Measurements from ENCODE around the gene ASPSCR1.

The ASPSCR1 gene

DNA sequence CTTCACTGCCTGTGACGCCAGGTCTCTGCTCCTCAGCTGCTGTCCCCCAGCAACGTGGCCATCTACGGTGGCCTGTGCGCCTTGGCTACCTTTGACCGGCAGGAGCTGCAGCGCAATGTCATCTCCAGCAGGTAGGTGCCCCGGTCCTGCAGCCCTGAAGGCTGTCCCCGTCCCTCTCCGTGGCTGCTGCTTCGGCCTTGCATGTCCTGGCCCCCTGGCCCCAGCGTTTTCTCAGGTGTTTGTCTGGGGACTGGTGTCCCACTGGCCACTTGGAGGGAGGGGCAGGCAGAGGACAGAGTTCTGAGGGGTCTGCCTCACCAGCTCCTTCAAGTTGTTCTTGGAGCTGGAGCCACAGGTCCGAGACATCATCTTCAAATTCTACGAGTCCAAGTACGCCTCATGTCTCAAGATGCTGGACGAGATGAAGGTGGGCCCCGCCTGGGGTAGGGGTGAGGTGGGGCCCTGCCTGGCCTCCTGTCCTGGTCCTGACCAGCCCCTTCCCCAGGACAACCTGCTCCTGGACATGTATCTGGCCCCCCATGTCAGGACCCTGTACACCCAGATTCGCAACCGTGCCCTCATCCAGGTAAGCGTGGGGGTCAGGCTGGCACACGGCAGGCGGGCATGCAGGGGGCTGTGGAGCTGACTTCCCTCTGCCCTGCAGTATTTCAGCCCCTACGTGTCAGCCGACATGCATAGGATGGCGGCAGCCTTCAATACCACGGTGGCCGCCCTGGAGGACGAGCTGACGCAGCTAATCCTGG is 78.7 kb downstream of the ASPSCR1 start:
- DNase-seq (ENCODE audit: low read depth) = no peak

DNA sequence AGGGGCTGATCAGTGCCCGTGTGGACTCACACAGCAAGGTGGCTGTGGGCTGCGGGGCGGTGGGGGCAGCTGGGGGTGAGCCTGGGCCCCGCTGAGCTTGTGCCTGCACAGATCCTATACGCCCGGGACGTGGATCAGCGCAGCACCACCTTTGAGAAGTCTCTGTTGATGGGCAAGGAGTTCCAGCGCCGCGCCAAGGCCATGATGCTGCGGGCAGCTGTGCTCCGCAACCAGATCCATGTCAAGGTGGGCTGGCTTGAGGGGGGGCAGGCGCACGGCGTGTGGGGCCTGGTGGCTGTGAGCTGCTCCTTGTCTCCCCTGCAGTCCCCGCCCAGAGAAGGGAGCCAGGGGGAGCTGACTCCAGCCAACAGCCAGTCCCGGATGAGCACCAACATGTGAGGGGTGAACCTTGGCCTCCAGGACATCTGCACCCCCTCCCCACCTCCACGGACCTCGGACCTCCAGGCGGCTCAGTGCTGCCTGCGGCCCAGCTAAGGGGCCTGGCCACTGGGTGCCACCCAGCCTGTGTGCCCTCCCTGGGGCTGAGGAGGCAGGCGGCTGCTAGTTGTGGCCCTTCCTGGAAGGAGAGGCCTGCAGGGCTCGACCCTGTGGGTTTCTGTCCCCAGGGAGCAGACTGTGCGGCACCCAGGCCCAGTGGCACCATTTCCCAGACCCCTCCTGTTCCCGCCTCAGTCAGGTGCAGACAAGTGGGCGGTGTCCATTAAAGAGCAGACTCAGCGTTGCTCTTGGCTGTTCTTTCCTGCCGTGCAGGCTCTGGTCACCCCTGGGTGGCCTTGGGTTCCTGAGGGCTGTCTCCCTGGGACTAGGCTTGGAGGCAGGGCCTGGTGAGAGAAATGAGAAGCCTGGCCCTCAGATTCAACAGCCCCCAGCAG is 79.5 kb downstream of the ASPSCR1 start:
- no peak for DNase-seq (ENCODE audit: low read depth)

DNA sequence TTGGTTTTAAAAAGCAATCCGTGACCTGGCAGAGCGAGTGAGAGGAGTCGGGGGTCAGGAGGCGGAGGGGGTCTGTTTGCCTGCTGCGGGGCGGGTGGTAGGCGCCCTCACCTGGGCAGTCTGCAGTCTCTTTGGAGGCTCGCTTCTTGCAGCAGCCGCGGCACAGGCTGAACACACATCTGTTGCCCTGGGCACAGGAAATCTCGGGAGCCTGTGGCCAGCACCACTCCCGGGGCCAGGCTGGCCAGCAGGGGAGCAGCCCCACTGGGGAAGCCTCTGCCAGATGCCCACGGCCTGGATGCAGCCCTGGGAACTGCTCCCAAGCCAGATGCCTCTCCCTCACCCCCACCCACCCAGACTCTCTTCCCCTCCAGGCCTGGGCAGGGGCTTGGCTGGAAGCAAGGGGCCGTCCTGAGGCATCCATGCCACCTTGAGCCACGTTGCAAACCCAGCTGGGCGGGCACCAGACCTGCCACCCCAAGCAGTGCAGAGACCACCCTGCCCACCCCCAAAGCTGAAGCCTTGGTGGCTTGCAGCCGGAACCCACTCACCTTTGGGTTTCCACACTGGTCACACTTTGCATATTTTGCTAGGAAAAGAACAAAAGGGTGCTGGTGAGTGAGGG is 80.9 kb downstream of the ASPSCR1 start:
- no peak for DNase-seq (ENCODE audit: low read depth)

DNA sequence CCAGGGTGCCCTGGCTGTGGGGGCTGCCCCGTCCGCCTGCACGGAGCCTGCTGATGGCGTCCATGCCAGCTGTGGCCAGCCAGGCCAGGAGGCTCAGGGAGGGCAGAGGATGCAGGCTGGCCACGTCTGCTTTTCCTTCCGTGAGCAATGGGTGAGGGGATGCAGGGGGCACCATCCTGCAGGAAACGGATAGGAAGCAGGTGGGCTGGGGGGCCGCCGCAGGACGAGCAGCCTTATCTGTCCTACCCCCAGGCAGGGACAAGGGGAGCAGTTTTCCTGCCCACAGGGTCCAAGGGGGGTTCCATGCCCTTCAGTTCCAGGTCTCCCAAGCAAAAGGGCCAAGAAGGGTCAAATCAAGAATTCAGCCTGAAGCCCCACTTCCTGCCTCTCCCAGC is 81.4 kb downstream of the ASPSCR1 start:
- DNase-seq (ENCODE audit: low read depth) = no peak

DNA sequence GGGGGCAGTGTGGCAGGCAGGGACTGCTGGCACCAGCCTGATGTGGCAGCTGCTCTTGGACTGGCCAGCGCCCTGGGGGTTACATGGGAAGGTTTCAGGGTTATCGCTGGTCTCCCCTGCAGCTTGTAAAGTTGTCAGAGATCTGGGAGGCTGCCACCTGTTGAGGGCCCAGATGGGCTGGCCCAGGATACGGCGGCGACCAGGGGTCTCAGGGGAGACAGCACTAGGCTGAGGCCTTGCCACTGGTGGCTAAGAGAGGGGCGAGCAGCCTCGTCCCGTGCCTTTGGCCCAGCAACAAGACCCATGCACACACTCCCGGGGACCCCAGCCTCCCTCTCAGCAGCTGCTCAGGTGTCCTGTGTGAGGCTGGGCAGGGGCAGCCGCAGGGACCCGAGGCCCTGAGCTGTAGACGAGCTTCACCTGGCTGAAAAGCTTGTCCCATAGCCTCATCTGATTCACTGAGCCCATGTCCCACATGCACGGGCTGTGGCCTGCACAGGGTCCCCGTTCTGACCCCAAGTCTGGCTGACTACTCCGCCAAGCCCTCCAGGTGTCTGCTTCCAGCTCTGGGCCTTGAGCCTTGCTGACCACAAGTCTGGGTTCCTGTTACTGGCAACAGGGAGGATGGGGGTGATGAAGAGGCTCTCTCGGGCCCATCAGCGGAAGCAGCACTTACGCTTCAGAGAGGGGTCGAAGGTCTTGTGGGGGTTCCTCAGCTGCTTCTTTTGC is 82.0 kb downstream of the ASPSCR1 start:
- no peak for DNase-seq (ENCODE audit: low read depth)

DNA sequence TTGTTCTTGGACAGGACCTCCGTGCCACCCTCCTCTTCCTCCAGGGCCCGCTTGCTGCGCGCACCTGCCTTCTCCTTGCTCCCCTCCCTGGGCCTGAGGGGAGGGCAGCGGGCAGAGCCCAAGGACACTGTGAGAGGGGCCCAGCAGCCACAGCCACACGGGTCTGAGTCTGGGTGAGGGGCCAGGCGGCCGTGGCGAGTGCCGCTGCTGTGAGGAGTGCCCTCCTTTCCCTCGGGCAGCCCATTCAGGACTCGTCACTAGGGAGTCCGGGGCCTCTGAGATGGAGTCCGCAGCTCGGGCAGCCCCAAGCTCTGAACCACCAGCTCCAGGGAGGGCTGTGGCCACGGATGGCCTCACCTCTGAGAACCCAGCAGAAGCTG is 82.6 kb downstream of the ASPSCR1 start:
- no peak for DNase-seq (ENCODE audit: low read depth)

DNA sequence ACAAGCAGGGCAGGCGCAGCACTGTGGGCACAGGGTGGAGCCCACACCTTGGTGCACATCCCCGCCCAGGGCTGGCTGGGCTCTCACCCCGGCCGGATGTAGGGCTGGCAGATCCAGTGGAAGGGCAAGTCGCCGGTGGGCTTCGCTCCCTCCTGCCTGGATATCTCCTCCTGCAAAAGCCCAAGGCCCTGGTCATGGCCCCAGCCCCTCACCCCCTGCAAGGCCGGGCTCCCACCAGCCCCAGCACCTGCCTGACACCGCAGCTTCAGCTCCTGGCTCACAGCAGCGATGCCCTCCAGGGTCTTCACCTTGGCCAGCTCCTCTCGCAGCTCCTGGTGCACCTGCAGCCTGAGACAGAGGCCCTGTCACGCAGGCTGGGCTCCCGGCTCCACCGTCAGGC is 83.2 kb downstream of the ASPSCR1 start:
- DNase-seq (ENCODE audit: low read depth) = no peak

DNA sequence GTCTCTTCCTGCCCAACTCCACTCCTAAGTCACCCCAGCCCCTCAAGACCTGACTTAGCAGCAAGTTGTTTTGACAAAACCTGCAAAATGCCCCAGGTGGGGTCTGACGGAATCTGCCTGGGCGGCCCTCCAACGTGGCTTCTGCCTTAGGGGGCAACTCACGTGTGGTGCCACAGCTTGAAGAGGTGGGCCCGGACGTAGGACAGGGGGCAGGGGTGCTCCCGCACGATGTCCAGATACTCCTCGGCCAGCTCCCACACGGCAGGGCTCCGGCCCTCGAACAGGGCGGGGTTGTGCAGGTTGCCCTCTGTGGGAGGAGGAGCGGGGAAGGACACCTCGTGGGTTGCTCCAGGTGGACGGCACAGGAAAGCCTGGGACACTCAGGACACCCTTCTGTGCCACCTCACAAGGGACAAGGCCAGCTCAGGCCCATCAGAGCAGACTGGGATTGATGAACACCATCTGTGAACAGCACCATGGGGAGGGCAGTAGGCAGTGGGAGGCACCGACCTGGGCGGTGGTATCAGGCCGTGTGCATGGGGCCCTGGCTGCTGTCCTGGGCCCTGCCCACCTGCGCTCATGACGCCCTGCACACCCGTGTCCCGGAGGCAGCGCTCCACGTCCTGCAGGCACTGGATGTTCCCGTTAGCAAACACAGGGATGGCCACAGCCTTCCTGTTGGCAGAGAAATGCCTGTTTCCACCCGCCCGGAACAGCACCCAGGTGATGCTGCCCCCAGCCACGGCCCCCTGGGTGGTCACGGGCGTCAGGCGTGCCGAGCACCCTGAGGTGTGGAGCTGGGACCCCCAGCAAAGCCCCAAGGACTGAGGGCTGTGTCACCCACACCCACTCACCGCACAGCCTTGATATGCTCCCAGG is 83.9 kb downstream of the ASPSCR1 start:
- no peak for DNase-seq (ENCODE audit: low read depth)

DNA sequence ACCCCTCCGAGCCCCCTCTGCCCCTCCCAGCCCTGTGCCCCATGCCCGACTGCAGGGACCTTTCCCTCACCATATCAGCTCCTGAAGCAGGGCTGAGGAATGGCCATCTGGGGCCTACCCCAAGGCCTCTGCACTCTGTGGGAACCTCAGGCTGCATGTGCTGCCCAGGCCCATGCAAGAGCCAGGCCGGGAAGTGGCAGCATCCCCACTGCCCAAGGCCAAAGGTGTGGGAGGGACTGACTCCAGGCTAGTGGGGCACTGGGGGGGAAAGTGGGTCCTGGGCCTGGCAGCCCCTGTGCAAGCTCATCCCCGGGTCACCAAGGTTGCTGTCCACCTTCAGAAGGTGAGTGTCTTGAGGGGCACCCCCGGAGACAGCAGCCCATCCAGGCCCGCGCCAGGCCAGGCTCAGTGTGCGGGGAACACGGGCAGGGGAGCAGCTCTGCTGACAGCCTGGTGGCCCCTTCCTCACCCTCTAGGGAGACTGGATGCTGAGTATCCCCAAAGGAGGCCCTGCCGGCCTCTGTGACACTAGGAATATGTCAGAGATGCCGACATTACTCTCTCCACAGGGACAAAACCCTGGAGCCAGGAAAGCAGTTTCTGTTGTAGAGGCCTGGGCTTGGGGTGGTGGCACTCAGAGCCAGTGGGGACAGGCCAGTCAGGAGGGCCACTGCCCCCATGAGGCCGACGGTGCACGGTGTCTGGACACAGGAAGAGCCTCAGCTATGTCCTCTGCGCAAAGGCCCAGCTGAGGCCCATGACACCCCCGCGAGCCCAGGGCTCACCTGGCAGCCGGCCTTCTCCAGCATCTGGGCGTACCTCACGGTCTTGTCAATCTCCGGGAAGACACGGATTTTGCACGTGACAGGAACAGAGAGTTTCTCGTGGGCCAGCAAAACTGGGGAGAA is 84.9 kb downstream of the ASPSCR1 start:
- no peak for DNase-seq (ENCODE audit: low read depth)

DNA sequence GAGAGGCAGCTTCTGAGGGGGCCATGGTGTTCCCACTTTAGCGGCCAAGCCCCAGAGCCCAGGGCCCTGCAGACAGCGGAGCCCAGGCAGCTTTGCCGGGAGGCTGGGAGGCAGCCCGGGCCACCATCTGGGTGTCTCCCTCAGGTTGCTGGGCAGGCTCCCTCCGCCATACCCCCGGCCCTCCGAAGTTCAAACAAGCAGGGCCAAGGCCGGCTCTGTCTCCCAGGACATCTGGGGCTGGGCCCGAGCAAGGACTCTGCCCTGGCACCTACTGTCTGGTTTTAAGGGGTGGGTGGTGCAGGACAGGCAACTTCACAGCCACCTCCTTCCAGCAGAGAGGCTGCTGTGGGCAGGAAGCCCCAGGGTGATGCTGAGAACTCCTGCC is 85.5 kb downstream of the ASPSCR1 start:
- DNase-seq (ENCODE audit: low read depth) = no peak

DNA sequence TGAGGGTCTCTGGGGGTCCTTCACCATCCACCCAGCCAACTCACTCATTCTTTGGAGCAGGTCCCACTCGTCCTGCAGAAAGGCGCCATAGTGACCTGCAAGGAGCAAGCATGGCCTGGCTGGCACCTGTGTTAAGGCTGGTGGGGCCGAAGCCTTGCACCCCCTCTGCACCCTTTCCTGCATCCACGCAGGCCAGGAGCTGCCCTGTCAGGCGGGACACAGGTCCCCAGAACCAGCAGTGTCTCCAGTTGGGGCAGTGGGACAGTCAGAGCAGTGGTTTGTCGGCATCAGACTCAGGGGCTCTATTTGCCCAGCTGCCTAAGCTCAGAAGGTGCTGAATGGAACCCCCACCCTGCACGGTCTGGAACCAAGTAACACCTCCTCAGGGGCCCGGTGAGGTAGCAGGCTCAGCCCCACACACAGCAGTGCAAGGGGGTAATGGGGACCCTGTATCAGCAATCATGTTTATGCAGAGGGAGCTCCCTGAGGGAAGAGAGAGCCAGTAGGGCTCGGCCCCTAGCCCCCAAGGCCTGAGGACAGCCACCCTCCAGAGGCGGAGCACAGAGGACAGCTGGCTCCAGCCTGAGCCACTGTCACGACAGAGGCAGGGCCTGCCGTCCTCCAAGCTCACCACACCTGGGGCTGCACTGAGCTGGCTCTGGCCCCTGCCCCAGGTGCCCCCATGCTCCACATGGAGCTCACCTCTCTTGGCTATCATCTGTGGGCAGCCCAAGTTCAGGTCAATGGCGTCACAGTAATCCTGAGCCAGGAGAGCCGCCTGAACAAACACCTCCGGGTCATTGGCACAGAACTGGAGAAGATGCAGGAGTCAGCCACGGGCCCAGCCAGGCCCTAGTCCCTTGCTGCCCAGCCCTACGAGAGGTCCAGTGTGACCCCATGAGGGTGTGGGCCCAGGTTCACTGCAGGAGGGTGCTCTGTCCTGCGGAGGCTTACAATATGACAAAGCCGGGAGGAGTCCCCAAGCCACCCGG is 86.3 kb downstream of the ASPSCR1 start:
- DNase-seq (ENCODE audit: low read depth) = no peak

DNA sequence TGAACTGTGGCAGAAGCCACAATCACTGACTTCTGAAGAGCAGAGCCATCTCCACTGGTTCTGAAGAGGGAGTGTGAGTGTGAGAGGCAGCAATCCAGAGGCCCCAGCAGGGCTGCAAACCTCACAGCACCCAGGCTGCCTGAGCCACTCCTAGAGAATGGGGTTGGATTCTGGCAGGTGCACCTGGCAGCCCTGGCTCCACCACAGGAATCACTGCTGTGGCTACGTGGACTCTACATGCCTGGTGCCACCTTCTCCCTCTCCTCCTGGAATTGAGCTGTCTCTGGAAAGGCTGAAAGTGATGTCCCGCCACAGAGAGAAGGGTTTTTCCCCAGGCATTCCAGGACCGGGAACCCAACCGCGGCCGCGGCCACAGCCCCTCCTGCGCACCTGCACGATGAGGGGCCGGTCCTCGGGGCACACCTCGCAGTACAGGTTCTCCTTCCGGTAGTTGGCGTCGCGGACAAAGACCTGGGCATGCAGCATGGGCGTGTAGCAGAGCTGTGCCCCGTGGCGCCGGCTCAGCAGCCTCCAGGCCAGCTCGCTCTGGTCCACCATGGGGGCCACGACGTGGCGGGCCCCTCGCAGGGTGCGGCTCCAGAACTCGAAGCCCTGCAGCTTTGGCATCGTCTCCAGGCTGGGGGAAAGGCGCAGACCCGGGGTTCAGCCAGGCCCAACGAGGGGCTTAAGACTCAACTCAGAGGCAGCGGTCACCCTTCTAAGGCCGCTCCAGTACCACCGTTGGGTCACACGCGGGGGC is 87.2 kb downstream of the ASPSCR1 start:
- no peak for DNase-seq (ENCODE audit: low read depth)

DNA sequence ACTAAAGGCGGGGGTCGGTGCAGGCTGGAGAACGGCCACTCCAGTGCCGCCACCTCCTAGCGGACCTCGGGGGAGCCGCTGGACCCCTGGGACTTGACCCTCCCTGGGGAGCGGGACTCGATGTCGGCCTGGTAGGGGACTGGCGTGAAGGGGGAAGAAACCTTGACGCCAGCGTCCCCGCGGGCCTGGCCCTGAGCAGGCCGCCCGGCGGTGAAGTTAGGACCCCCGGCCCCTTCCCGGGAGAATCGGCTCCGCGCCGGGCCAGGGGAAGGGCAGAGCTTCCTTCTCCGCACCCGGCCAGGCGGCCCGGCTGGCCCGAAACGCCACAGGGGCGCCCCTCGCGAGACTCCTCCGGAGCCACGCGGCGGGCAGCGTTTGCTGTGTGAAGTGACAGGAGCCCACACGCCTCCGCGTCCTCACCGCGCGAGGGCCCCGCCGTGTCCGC is 87.8 kb downstream of the ASPSCR1 start:
- no peak for DNase-seq (ENCODE audit: low read depth)

DNA sequence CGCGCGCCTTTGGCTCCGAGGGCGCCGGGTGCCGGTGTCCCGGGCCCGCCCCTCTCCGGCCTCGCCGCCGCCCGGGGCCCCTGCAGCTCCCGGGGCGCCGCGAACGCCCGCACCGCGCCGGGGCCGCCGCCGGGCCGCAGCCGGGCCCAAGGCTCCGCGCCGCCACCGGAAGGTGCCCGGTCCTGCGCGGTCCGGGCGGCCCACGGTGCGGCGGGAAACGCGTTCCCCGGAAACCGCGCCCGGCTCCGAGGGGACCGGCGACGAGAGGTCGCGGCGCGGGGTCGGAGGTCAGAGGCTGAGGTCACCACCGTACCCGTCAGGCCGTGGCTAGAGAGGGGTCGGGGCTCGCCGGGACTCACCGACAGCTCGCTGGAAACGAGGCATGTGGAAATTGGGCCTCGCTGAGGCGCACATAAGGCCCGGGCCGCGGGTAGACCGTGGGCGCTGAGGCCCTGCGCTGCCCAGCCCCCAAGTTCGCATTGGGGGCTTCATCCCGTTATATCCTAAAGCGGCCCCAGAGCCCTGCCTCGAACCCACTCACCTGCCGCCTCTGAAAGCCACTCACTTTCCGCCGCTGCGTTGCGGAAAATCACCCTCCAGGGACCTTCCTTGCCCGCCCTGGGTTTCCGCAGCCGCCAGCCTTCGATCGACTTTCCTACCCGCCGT is 88.3 kb downstream of the ASPSCR1 start, which contains the start of gene DUS1L:
DUS1L (minus strand) TSS at position 167 of the 666 bp plus-strand sequence. CDS start 745 bp downstream, outside the sequence.
- peak; percentile 60 for DNase-seq (ENCODE audit: low read depth)
